Loucy (cell line): Measurements from ENCODE around the gene TAGLN3.

Experiments
- CTCF ChIP-seq: fragments of 200-600 bp; sonication (generic); conservative IDR thresholded peaks from 2 replicates; pipeline ENCODE4 v1.5.1; 2014; ENCODE audit warnings: mild to moderate bottlenecking, antibody characterized with exemption, low read length
- EZH2phosphoT487 ChIP-seq: fragments of 200-600 bp; IDR thresholded peaks from 2 replicates; pipeline ENCODE4 v1.6.1; 2018; ENCODE audit warnings: antibody characterized with exemption, mild to moderate bottlenecking, moderate library complexity, borderline replicate concordance

DNA sequence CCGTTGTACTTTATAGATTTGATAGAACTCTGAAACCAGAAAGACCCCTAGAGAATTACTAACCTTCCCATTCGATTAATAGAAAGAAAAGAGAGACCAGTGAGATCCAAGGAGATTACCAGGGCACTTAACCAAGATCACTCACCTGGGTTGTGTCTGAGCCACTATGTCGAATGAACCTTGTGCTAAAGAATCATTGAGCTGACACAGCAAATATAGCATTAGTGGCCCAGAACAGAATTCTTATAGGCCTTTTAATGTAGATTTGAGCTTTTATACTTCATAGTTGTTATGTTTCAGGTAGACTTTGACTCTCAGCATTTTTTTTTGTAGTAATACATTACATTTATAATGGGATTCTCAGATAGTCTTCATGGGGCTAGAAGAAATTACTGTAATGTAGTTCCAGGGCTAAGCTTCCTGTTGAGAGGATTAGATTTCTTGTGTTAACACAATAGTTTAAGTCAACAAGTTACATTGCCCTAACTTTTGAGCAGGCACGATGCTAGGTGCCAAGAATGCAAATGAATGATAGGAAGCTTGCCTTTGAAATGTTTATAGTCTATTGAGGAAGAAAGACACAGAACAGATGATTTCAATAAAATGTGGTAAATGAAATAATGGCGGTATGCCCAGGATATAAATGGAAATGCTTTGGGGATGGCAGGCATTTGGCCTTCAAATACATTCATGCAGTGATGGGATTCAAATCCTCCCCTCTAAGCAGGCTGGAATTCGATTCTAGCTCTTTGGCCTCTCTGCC is 44.3 kb upstream of the TAGLN3 start:
- no peak for TF ChIP-seq CTCF
- no peak for TF ChIP-seq EZH2phosphoT487
